T follicular helper cell (primary cell): ENCODE data around the gene MATCAP1.

Source experiments
- DNase-seq: peaks from one replicate; pipeline ENCODE4 v3.0.0-alpha.2; 2020; ENCODE audit warnings: low read depth

MATCAP1 gene

DNA sequence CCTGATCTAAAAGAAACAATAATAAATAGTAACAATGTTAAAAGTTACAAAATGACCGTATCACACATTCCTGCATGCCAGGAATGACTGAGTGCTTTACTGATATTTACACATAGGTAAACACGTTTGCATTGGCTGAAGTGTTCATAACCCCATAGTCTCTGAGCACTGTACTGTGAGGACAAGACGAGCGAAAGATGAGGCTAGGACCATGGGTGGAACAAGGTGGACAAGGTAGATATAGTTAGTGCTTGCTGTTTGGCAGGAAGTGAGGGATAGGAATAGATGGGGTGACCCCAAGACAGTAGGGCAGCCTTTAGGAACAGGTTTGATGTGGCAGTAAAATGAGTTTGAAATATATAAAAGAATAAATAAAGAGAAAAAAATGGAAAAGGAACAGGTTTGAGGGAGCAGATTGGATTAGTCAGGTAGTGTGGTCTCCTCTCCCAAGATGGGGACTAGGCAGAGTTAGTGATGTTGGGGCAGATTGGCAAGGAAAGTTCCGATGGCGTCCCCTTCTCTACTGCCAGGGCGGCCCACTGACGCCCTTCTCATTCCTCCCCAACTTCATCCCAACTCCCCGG, 7.7 kb upstream of the MATCAP1 start:
- DNase-seq, result no peak

DNA sequence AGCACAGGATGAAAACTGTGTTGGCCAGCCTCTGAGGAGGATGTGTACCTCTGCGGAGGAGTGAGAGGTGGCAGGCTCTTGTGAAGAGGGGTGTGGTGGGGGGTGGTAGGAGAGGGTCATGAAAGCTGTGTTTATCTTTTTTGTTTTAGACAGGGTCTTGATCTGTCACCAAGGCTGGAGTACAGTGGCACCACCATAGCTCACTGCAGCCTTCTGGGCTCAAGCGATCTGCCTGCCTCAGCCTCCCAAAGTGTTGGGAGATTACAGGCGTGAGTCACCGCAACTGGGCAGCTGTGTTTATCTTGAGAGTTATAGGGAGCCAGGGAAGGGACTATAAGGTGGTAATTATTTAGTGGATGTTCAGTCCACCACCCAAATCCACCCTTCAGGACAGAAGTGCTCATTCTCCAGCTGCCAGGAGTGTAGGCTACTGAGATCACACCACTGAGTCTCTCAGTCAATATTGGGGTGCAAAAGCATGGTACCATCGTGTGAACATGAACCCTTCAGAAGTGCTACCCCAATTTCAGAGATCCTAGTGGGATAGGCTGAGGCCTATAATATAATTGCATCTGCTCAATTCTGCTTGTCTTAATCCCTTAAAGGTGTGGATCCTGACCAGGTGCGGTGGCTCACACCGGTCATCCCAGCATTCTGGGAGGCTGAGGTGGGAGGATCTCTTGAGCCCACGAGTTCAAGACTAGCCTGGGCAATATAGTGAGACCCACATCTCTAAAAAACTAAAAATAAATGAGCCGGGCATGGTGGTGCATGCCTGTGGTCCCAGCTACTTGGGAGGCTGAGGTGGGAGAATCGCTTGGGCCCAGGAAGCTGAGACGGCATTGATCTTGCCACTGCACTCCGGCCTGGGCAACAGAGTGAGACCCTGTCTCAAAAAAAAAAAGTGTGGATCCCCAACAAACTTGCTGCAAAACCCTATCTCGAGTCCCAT, 7.0 kb upstream of the MATCAP1 start:
- DNase-seq, result no peak

DNA sequence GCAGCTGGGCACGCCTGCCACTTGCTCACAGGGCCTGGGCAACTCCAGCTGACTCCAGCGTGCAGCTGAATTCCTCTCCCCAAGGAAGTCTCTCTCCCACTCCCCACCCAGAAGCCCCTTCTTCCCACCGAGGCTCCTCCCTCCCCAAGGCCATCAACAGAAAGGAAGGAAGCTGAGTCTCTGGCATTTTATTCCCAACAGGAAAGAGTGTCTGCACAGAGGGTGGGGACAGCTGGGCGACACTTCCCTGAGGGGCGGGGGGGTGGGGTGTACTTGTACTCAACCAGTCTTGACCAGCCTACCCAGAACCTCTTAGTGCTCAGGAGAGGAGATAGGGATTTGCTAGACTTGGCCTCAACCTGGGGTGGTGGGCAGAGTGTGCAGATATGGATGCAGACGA, 6.3 kb upstream of the MATCAP1 start, which contains the start of gene EXOC3L1:
EXOC3L1 (minus strand) TSS at position 96 of the 400 bp plus-strand sequence. CDS start 460 bp downstream, outside the sequence.
- no peak for DNase-seq

DNA sequence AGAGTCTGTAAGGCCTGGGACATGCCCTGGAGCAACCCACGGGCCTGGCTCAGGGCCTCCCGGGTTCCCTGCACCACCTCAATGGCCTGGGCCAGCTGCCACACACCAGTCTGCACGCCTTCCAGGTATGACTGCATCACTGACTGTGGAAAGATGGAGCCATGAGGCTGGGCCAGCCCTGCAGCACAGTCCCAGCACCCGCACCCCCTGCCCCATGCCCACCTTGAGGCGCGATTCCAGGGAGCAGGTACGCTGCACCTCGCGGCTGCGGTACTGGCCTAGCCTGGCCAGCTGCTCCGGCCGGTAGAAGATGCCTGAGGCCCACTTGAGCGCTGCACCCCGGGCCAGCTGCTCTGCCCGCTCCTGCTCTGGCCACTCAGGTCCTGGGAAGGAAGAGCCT, 5.0 kb upstream of the MATCAP1 start:
- DNase-seq, result no peak

DNA sequence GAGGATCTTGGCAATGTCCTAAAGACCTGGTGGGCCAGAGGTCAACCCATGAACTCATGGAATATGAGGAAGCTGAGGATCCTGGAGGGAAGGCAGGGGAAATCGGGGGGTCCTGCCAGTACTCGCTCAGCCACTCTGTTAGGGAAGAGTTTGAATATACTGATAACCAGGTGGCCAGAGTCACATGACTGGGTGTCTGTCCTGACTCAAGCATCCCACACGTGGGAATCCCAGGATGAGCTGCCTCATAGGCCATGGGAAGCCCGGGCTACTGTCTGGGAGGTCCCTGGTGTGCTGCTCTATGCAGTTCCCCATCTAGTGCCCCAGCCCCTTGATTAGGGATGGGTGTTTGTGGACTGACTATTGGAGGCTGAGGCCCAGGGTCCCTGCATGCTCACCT, 4.6 kb upstream of the MATCAP1 start:
- DNase-seq, result no peak

DNA sequence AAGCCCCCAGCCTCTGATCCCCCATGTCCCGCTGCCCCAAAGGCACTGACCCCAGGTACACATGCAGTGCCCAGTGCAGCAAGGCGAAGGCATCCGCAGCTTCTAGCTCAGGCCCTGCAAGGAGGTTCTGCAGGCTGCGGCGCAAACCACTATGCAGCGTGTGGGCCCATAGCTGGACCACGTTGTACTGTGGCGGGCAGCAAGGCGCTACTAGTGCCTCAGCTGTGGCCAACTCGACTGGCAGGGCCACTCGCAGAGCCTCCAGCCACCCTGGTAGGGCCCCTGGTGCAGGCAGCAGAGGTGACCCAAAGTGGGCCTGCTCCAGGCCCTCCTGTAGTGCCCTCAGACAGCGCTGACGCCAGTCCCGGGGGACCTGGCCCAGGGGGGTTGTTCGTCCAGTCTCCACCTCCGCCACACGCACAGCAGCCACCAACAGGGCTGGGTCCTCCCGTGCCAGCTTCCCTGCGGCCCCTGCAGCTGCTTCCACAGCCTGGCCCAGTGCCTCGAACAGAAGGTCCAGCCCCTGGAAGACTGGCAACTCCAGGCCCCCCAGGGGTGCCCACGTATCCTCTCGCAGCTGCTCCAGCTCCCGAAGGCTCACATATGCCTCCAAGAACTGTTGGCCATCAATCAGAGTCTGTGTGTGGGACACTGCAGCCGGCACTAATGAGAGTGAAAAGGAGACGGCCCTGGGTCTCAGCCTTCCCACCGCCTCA, 3.6 kb upstream of the MATCAP1 start:
- no peak for DNase-seq

DNA sequence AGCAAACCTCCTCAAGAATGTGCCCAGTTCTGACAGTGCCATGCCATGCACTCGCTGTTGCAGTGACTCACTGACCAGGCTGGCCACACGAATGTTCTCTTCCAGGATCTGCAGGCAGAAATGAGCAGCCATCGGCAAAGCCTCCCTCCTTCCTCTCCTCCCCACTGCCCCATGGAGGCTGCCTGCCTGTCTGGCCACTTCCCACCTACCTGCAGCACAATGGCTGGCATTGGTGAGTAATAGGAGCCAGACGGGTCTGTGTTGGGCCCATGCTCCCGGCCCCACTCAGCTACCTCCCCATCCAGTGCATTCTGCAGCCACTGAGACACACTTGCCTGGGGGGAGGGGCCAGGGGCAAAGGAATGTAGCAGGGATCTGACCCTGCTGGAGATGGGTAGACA, 2.8 kb upstream of the MATCAP1 start:
- DNase-seq, result no peak

DNA sequence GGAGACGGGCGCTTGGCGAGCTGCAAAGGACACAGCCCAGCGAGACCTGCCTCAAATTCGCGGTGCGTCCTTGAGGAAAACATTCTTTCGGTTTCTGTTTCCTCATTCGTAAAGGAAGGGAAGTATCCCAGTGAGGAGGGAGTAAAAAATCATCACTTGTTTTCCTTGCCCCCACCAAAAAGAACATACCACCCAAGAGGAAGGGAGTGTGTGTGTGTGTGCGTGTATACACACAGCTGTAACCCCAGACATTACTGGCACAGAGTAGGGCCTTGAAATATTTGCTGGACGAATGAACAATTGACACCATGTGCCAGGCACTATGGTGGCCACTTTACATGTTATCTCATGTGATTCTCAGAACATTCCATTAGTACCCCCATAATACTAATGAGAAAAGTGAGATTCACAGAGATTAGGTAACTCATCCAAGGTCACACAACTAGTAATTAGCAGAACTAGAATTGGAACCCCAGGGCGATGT, 1.9 kb upstream of the MATCAP1 start:
- DNase-seq, result no peak

DNA sequence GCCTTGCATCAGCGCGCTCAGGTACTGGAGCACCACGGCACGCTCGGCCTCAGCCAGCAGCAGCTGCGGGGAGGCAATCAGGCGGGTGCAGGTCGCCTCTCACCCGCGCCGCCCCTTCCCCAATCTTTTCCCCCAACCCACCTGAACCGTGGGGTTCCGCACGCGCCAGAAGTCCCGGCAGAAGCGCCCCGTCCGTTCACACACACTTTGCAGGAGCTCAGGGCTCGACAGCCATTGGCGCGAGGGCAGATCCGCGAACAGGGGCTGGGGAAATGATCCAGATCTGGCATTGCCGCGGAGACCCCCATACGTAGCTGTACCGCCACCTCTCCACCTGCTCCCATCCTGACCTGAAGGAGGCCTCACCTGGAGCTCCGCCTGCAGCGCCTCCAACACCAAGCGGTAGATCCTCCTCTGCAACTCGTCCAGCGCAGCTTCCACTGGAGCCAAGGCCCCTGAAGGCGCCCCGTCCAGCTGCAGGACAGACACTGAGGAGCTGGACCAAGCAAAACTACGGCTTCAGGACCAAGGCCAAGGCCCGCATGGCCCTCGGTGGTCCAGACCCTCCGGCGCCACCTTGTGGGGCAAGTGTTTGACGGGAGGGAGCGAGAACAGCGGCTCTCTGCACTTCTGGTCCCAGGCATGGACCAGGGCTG, 1.4 kb upstream of the MATCAP1 start:
- DNase-seq, result peak; percentile 76

DNA sequence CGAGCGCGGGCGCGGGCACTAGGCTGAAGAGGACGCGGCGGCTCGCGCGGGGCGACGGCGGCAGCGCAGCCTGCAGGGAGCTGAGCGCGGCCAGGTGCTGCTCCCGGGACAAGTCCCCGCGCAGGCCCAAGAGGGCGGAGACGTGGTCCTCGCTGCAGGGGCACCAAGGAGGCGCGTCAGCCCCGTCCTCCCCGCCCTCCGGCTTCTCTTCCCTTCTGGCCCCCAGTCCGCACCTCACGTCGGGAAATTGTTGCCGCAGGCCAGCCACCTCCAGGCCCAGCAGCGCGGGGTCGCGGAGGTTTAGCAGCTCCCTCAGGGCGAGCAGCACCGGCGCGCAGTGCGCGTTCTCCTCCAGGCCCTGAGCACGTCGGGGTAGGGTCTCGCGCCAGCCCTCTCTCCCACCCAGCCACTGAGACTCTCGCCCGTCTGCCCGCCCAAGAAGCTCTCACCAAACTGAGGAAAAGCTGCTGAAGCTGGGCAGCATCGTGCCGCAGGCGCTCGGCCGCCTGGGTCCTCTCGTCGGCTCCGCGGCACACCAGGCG, 761 bp upstream of the MATCAP1 start:
- DNase-seq, result no peak

DNA sequence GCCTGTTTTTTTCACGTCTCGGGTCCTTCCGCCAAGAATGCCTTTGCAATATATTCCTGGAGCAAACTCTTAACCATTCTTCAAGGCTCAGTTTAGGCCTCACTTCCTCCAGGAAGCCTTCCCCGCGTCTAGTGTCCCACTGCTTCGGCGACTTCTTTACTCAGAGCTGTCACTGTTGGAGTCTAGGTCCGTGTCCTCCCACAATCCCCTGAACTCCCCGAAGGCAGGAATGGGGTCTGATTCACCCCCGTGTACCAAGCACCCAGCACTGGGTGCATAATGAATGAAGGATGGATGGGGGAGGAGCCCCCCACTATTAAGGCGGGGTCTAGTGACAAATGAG, 508 bp downstream of the MATCAP1 start:
- DNase-seq, result no peak

DNA sequence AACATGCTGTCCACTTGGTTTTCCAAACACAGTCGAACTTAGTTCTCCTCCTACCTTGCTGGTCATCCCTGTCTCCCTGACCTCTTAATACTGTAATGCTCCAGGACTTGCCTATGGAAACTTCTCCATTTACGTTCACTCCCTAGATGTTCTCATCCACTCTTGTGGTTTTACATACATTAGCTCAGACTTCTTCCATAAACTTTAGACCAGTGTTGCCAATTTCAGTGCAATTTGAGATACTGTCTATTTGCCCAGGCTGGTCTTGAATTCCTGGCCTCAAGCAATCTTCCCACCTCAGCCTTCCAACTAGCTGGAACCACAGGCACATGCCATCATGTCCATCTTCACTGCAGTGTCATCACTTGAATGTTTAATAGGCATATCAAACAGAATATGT, 1.5 kb downstream of the MATCAP1 start:
- no peak for DNase-seq

DNA sequence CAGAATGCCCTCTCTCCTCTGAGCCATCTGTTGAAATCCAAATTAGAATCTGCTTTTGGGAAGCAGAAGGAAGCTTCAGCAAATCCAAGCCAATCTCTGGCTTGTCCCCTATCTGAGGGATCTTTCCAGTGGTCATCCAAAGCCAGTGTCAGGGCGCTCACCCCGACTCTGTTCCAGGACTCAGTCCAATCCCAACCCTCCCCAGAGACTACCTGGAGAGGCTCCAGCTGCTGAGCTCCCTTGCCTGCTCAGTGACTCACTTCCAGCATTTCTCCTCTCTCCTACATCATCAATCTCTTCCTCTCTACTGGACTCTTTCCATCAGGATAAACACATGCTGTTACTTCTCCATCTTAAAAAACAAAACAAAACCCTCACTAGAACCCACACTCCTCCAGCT, 2.4 kb downstream of the MATCAP1 start:
- DNase-seq, result no peak

DNA sequence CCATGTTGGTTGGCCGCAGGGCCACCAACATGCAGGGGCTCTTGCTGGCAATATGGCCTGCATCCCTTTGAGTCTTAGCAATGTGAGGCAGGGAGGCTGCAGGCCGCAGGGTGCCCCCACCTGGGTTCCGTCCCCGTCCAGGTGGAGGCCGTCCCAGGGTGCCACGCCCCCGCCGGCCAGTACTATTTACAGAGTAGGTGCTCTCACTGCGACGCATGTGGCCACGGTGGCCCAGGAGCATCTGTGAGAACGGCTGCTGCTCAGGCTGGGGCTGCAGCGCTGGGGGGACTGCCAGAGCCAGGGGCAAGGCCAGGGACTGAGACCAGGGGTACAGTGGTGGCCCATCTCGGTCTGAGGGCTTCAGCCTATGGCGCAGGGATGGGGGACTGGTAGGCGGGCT, 3.6 kb downstream of the MATCAP1 start:
- no peak for DNase-seq

DNA sequence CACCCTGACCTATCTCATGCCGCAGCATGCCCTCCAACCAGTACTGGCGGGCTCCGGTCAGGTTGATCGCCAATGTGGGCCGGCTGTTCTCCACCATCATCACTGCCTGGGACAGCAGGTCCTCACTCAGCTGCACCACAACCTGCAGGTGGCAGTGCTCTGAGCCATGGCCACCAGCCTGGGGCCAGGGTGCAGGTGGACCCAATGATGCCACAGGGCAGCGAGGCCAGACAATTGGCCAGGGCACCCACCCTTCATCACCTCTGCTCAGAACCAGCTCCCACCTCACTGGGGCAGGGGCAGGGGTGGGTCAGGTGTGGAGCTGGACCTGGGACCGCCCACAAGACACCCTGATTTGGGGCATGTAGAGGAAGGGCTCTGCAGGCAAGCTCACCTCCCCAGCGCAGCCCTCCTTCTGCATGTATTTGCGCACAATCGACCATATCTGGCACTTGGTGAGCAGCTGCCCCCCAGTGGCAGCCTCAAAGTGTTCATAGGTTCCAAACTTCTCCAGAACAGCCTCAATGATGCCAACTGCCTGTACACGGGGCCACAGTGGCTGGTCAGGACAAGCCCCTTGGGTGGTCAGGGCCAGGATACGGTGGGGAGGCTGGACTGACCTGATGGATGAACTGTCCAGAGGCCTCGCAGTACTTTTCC, 4.2 kb downstream of the MATCAP1 start:
- no peak for DNase-seq

DNA sequence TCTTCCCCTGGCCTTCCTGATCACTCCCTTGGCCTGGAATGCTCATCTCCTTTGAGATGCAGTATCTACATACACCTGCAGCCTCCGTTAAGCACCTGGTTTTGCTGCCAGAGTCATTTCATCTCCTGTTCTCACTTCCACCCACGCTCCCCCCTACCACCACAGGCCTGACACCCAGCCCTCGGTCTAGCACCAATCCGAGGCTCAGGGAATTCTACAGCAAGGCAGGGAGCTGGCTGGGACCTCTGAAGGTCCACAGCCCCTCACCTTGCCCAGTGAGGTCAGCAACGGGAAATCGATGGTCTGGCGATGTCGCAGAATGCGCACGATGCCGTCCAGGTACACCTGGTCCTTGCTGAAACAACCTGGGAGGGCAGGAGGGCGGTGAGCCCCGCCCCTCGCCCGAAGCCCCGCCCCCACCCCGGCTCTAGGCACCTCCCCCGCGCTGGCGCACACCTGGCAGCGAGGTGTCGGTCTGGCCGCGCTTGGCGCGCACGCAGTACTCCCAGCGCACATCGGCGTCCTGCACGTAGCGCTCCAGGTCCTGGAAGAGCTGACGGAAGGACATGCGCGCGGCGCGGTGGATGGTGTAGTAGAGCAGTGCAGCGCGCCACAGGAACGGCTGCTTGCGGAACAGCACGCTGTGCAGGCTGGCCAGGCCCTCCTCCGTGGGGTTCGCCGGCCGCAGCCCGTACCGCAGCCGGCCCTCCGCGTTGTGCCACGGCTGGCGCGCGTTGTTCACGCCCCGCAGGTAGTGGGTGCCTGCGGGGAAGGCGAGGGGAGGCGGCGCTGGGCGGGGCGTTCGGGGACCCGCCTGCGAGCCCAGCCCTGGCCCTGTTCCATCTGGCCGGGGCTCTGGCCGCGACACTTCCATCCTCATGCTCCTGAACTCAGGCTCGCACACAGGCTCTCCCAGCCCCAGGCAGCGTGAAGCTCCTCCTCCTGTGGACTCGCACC, 5.7 kb downstream of the MATCAP1 start:
- peak; percentile 59 for DNase-seq

DNA sequence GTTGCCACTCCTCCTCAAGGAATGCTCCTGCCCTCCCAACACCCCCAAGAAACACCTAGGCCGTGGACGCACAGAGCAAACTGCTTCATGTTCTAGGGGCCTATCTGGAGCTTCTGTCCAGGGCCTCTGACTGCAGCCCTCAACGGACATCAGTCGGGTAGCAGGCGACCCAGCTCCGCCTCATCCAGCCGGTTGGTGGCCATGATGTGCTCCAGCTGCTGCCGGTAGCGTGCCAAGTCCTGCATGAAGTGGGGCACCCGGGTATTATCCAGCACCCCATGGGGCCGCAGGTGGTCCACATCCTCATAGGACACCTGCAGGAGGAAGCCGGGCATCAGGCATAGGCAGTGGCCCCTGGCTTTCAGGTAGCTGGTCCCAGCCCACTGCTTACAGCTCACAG, 7.1 kb downstream of the MATCAP1 start:
- DNase-seq, result no peak

DNA sequence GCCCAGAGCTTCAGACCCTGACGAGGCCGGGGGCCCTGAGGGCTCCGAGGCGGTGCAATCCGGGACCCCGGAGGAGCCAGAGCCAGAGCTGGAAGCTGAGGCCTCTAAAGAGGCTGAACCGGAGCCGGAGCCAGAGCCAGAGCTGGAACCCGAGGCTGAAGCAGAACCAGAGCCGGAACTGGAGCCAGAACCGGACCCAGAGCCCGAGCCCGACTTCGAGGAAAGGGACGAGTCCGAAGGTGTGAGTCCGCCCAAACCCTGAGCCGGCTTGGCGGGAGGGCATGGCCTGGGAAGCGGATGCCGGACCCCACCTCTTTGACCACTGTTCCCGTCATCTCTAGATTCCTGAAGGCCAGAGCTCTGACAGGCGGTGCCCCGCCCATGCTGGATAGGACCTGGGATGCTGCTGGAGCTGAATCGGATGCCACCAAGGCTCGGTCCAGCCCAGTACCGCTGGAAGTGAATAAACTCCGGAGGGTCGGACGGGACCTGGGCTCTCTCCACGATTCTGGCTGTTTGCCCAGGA, 9.0 kb downstream of the MATCAP1 start:
- no peak for DNase-seq

DNA sequence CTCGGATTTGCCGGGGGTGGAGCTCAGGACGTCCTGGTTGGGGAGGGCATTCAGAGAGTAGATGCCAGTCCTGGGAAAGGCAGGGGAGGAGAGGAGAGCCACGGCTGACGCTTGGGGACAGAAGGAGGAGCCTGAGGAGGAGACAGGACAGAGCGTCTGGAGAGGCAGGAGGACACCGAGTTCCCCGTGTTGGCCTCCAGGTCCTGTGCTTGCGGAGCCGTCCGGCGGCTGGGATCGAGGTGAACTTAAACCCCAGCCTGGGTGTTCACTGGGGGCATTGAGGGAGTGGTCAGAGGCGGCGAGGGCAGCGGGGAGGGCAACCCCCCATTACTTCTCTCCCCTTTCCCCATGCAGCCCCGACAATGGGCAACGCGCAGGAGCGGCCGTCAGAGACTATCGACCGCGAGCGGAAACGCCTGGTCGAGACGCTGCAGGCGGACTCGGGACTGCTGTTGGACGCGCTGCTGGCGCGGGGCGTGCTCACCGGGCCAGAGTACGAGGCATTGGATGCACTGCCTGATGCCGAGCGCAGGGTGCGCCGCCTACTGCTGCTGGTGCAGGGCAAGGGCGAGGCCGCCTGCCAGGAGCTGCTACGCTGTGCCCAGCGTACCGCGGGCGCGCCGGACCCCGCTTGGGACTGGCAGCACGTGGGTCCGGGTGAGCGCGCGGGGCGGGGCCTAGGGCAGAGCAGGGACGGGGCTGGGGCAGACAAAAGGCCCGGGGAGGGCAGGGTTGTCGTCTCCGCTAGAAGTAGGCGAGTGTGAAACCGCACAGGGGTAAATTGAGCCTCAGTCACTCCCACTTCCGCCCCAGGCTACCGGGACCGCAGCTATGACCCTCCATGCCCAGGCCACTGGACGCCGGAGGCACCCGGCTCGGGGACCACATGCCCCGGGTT, 9.7 kb downstream of the MATCAP1 start:
- peak; percentile 47 for DNase-seq
